K562 treated with DMSO at 1 percent for 4 hours (cell line): ENCODE measurements around the gene BTNL9. TPM values are rescaled to one million over a fixed set of nuclear protein-coding genes. Genes with fewer than 3 reads are reported as not detected.

Experiments used
- total RNA-seq: library from RNA; unstranded; fragments of 300-600 nt; gene quantifications from 2 replicates; pipeline ENCODE4 v1.2.3, GENCODE V29; 2022; ENCODE audit not compliant: insufficient read depth

BTNL9 gene
- 20.1 and 25.1 TPM in 2 replicates for total RNA-seq

GRCh38 chr5:181039931-181040630, at the start of gene BTNL9:
BTNL9 (plus strand) TSS chr5:181040266; CDS start chr5:181045490, 5,224 bp downstream.

Other genes with a start within 250 kb of the BTNL9 start
- gene MGAT1, start 237.5 kb upstream of the BTNL9 start, total RNA-seq = 111 and 122 TPM in 2 replicates
- gene ZFP62, start 179.0 kb upstream of the BTNL9 start, total RNA-seq = 6.6 and 10.2 TPM in 2 replicates
- not detected in 2 replicates for gene BTNL8, start 141.1 kb upstream of the BTNL9 start, total RNA-seq
- gene BTNL3, start 51.4 kb upstream of the BTNL9 start, total RNA-seq = not detected in 2 replicates
- not detected in 2 replicates for gene OR2V1, start 90.9 kb downstream of the BTNL9 start, total RNA-seq
- not detected in 2 replicates for gene OR2V2, start 107.3 kb downstream of the BTNL9 start, total RNA-seq
- 3.5 and 5.0 TPM in 2 replicates for gene TRIM7, start 164.9 kb downstream of the BTNL9 start, total RNA-seq
- 14.6 and 20.6 TPM in 2 replicates for gene TRIM41, start 183.0 kb downstream of the BTNL9 start, total RNA-seq
- gene RACK1, start 203.6 kb downstream of the BTNL9 start, total RNA-seq = 8,046 and 8,082 TPM in 2 replicates
- 6.1 and 7.3 TPM in 2 replicates for gene TRIM52, start 220.9 kb downstream of the BTNL9 start, total RNA-seq